ENCODE data around the gene TRPC6.

TRPC6 gene

GRCh38 chr11:101478587-101479369 lies 105.0 kb downstream of the TRPC6 start:
- TF ChIP-seq CTCF (IDR thresholded peaks at IDR 0.05; ENCODE audit: insufficient read depth, low read length, poor library complexity, severe bottlenecking) (no peak), EZH2phosphoT487 (conservative IDR thresholded peaks at IDR 0.05; ENCODE audit: low read length) (no peak)
- H3K4me2 ChIP-seq (ENCODE audit: low read depth, low read length, poor library complexity, severe bottlenecking): no peak overlapping the region
- no peak overlapping the region for H3K9ac ChIP-seq (ENCODE audit: low read length)
- H2AFZ ChIP-seq (ENCODE audit: low read depth, low read length, severe bottlenecking): no peak overlapping the region
- H3K9me3 ChIP-seq (ENCODE audit: insufficient read depth, low read length): no peaks in the 10 kb centered on the region
- no peaks in the 10 kb centered on the region for H3K79me2 ChIP-seq (ENCODE audit: insufficient read depth, low read length)
- H4K20me1 ChIP-seq (ENCODE audit: low read depth, low read length): no peaks in the 10 kb centered on the region
- H3F3A ChIP-seq (ENCODE audit: insufficient read depth): no peaks in the 10 kb centered on the region
- no peak overlapping the region for H3K4me3 ChIP-seq (ENCODE audit: insufficient read depth, low read length, poor library complexity, severe bottlenecking)
- H3K27ac ChIP-seq (ENCODE audit: low read depth, low read length): no peak overlapping the region
- no peaks in the 10 kb centered on the region for H3K27me3 ChIP-seq (ENCODE audit: low read length)
- H3K36me3 ChIP-seq (ENCODE audit: low read length): no peaks in the 10 kb centered on the region
- H3K9me2 ChIP-seq (replicated peaks; ENCODE audit: insufficient read depth, low read length): no peaks in the 10 kb centered on the region

- Histone ChIP-seq H3K9ac (ENCODE audit: low read length) (no peak overlapping the region), H3K27me3 (ENCODE audit: low read length) (no peaks in the 10 kb centered on the region), H3K4me2 (ENCODE audit: low read depth, low read length, poor library complexity, severe bottlenecking) (no peak overlapping the region), H3K27ac (ENCODE audit: low read depth, low read length) (no peak overlapping the region), H4K20me1 (ENCODE audit: low read depth, low read length) (no peaks in the 10 kb centered on the region), H3K79me2 (ENCODE audit: insufficient read depth, low read length) (no peaks in the 10 kb centered on the region), H3K9me2 (replicated peaks; ENCODE audit: insufficient read depth, low read length) (no peaks in the 10 kb centered on the region), H3K9me3 (ENCODE audit: insufficient read depth, low read length) (no peaks in the 10 kb centered on the region), H3K36me3 (ENCODE audit: low read length) (no peaks in the 10 kb centered on the region), H2AFZ (ENCODE audit: low read depth, low read length, severe bottlenecking) (no peak overlapping the region), H3K4me3 (ENCODE audit: insufficient read depth, low read length, poor library complexity, severe bottlenecking) (no peak overlapping the region), H3F3A (ENCODE audit: insufficient read depth) (no peaks in the 10 kb centered on the region)
- TF ChIP-seq CTCF (IDR thresholded peaks at IDR 0.05; ENCODE audit: insufficient read depth, low read length, poor library complexity, severe bottlenecking) (no peak), EZH2phosphoT487 (conservative IDR thresholded peaks at IDR 0.05; ENCODE audit: low read length) (no peak)
Measured at GRCh38 chr11:101477926-101478325, 105.9 kb downstream of the TRPC6 start.

GRCh38 chr11:101476191-101476590 lies 107.6 kb downstream of the TRPC6 start:
- Histone ChIP-seq H3K4me2 (ENCODE audit: low read depth, low read length, poor library complexity, severe bottlenecking) (no peak overlapping the region), H4K20me1 (ENCODE audit: low read depth, low read length) (no peaks in the 10 kb centered on the region)

More at GRCh38 chr11:101476191-101476590, 107.6 kb downstream of the TRPC6 start:
- no peak overlapping the region for H3K4me3 ChIP-seq (ENCODE audit: insufficient read depth, low read length, poor library complexity, severe bottlenecking)
- H2AFZ ChIP-seq (ENCODE audit: low read depth, low read length, severe bottlenecking): no peak overlapping the region
- H3K9ac ChIP-seq (ENCODE audit: low read length): no peak overlapping the region
- no peaks in the 10 kb centered on the region for H3K9me2 ChIP-seq (replicated peaks; ENCODE audit: insufficient read depth, low read length)
- H3K36me3 ChIP-seq (ENCODE audit: low read length): no peaks in the 10 kb centered on the region
- H3K27ac ChIP-seq (ENCODE audit: low read depth, low read length): no peak overlapping the region
- no peaks in the 10 kb centered on the region for H3K27me3 ChIP-seq (ENCODE audit: low read length)
- H3K79me2 ChIP-seq (ENCODE audit: insufficient read depth, low read length): no peaks in the 10 kb centered on the region
- TF ChIP-seq EZH2phosphoT487 (conservative IDR thresholded peaks at IDR 0.05; ENCODE audit: low read length) (no peak), CTCF (IDR thresholded peaks at IDR 0.05; ENCODE audit: insufficient read depth, low read length, poor library complexity, severe bottlenecking) (no peak)
- no peaks in the 10 kb centered on the region for H3F3A ChIP-seq (ENCODE audit: insufficient read depth)
- no peaks in the 10 kb centered on the region for H3K9me3 ChIP-seq (ENCODE audit: insufficient read depth, low read length)
